Hematopoietic multipotent progenitor cell treated with erythropoietin and hydrocortisone succinate and interleukin-3 and kit ligand, for 4 days (in vitro differentiated cells): ENCODE measurements around the gene BEND3.
"Not testable (repeated sequence)": the region's sequence is repeated elsewhere in the genome, so short reads cannot be mapped to it uniquely, and the experiment has no call there.

Experiments used
- DNase-seq: peaks from one replicate; pipeline ENCODE4 v3.0.0-alpha.2; 2015

BEND3 gene

DNA sequence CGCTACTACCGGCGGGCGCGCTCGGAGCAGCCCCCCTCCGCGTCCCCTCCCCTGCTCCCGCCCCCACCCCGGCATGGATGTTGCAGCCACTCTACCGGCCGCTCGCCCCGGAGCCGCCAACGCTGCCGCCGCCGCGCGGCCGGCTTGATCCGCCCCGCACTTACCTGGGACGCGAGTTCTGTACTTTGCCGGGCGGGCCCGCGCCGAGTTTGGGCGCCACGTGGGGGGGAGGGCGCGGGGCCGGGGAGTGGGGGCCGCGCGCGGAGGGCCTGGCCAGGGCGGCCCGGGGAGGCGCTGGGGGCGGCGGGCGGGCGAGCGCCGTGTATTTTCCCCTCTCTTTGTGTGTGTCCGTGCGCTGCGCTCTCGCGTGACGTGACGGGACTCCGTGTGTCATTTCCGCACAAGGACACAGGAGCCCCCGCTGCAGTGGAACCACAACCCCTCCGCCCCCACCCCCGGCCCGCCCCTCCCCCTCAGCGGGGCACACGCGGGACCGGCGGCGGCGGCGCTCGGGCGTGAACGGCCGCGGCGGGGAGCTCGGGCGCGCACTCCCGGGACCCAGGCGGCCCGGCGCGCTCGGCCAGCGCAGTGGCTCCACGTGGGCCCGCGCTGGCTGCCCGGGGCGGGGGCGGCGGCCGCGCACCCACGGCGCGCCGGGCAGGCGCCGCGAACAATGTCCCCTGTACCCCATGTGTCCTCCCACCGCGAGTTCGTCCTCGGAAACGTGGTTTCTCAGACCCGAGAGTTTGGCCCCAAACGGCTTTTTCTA is at the start of gene BEND3:
Gene BEND3, minus strand, starts transcription at position 590 of the 769 bp plus-strand sequence. CDS start 16,230 bp downstream, outside the sequence.
- peak; percentile 60 for DNase-seq

DNA sequence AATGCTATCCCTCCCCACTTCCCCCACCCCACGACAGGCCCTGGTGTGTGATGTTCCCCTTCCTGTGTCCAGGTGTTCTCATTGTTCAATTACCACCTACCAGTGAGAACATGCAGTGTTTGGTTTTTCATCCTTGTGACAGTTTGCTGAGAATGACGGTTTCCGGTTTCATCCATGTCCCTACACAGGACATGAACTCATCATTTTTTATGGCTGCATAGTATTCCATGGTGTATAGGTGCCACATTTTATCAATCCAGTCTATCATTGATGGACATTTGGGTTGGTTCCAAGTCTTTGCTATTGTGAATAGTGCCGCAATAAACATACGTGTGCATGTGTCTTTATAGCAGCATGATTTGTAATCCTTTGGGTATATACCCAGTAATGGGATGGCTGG is 49.0 kb upstream of the BEND3 start:
- not testable (repeated sequence) for DNase-seq

DNA sequence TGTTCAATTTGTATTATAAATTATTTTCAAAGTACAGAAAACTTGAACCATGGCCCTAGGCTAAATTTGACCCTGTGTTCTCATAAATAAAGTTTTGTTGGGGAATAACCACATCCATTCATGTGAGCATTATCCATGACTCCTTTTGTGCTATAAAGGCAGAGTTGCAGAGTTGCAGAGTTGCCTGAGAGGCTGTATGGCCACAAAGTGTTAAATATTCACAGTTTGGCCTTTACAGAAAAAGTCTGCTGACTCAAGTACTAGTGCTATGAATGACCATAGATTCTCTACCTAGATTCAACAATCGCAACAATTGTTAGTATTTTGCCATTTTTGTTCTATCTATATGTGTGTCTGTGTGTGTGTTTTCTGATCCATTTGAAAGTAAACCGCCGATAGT is 46.2 kb upstream of the BEND3 start:
- DNase-seq = no peak

DNA sequence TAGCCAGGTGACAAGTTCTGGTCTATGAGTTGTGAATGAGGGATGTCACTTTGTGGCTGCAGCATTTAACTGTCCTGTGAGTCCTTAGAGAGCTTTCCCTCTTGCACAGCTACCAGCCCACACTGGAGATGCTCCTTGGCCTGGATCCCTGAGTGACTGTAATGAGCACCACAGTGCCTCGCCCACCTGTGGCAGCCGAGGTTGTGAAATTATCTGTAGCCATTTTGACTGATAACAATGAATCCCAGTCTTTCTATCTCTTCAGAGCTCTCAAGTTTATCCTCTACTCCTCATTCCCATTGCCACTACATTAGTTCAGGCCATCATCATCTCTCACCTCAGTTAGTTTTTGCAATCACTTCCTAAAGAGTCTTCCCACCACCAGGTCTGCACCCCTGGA is 41.3 kb upstream of the BEND3 start:
- DNase-seq = no peak

- DNase-seq = no peak
Observed at GRCh38 chr6:107154801-107155160, 39.5 kb upstream of the BEND3 start.

GRCh38 chr6:107154131-107154800 is 39.0 kb upstream of the BEND3 start:
- DNase-seq = no peak

DNA sequence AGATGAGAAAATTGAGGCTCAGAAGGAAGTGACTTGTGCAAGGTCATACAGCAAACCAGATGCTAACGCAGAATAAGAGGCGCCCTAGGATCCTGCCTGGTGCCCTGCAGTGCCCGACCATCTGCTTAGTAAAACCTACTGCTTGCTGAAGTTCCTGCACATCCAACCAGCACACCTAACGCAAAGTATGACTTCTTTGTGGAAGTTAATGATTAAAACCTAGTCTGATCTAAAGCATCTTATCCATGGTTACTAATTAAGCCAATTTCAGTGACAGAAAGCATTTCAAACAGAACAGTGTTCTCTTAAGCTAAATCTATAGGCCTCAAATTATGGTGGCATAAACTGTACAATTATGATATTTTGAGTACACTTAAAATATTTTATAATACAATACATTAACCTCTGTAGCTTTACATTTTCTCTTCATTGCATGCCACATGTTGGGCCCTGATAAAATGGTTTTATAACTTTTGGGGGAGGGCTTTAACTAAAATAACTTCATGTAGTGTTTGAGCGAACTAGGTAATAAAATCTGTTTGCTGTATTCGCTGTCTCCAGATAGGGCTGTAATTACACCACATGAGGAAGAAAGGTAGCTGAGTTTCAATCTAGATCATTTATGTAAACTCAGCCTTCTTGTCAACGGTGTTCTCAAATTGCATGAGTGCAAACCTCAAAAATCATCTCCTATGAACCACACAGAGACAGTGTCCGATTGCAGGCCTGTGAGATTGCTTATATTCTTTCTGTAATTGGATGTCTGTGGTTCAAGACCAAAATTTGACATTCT is 37.5 kb upstream of the BEND3 start:
- no peak for DNase-seq

GRCh38 chr6:107144666-107145065 is 29.4 kb upstream of the BEND3 start:
- no peak for DNase-seq

DNA sequence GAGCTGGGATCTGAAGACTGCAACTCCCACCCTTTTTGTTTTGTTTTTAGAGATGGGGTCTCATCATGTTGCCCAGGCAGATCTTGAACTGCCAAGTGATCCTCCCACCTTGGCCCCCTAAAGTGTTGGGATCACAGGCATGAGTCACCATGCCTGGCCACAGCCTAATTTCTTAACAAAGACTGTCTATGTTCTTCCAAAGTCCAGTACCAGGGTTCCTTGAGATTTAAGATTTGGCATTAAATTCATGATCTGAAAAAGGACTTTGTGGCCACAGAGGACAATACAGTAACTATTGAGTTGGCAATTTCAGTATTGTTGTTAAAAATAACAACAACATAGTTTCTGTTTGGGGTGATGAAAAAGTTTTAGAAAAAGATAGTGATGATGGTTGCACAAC is 28.7 kb upstream of the BEND3 start:
- no peak for DNase-seq

GRCh38 chr6:107140581-107140980 is 25.3 kb upstream of the BEND3 start:
- no peak for DNase-seq

DNA sequence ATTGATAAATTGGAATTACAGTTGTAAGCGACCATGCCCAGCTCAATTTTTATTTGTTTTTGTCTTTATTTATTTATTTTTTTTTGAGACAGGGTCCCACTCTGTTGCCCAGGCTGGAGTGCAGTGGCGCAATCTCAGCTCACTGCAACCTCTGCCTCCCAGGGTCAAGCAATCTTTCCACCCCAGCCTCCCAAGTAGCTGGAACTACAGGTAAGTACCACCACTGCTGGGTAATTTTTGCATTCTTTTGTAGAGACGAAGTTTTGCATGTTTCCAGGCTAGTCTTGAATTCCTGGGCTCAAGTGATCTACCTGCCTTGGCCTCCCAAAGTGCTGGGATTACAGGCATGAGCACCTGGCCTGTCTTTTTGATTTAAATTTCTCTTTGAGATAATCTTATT is 21.0 kb upstream of the BEND3 start:
- not testable (repeated sequence) for DNase-seq

GRCh38 chr6:107135048-107135680 is 19.8 kb upstream of the BEND3 start:
- not testable (repeated sequence) for DNase-seq

DNA sequence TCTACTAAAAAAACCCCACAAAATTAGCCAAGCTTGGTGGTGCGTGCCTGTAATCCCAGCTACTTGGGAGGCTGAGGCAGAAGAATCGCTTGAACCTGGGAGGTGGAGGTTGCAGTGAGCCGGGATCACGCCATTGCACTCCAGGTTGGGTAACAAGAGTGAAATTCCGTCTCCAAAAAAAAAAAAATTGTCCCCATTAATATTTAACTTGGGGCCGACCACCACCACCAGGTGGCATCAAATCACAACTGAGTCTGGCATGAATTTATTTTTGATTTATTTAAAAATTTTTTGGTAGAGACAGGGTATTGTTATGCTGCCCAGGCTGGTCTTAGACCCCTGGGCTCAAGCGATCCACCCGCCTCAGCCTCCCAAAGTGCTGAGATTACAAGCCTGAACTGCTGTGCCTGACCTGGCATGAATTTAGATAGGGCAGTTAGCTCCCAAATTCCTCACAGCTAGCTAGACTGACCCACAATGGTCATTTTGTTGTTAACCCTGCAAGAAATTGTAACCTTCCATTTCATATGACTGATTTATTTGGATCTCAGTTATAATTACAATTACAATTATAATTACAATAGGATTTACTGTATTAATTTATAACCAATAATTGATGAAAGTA is 17.1 kb upstream of the BEND3 start:
- peak; percentile 61 for DNase-seq

- DNase-seq = no peak
Observed at GRCh38 chr6:107129370-107129925, 14.1 kb upstream of the BEND3 start.

- no peak for DNase-seq
Observed at GRCh38 chr6:107128577-107128976, 13.3 kb upstream of the BEND3 start.

DNA sequence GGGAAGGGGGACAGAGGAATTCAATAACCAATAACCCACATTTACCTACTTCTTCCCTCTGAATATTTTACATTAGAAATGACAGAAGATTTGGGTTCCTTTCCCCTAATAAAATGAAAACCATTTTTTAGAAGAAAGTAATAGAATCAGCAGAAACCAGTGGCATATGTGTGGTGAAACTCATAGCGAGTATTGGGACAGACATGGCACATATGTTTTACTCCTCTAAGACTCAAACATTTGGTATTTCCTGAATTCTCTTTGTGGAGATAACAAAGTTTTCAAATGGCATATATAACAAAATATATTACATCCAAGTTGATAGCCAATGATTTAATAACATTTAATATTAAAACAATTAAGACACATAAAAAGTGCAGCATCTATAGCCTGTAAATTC is 12.9 kb upstream of the BEND3 start:
- no peak for DNase-seq

DNA sequence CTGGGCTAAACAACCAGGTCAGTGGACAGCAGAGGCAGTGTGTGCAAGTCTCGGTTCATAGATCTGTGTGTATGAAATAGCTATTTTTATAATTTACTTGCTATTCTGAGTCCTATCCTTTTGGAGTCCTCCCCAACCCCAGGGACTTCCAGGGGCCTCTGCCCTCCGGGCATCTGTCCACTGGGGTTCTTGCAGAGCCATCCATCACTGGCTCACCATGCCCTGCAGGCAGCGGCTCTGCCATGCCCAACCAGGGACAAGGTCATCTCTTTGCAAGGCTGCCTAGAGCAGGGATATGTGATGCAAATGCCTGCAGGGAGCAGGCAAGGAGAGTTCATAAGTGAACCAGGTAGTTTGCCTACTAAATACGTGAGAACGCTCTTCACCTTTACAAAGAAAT is 10.5 kb upstream of the BEND3 start:
- no peak for DNase-seq

- no peak for DNase-seq
Observed at GRCh38 chr6:107124934-107125348, 9.6 kb upstream of the BEND3 start.

DNA sequence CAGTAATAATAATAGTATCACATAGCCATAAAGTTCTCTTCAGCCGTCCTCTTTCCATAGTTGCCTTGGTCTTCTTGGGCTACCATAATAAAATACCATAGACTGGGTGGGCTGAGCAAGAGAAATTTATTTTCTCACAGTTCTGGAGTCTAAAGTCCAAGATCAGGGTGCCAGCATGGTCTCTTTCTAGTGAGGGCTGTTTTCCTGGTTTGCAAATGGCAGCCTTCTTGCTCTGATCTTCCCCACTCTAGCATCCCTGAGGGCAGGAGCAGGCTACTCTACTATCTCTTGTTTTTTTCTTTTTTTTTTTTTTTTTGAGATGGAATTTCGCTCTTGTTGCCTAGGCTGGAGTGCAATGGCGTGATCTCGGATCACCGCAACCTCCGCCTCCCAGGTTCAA is 8.2 kb upstream of the BEND3 start:
- no peak for DNase-seq

- DNase-seq = no peak
Observed at GRCh38 chr6:107122748-107123147, 7.4 kb upstream of the BEND3 start.

GRCh38 chr6:107121964-107122495 is 6.7 kb upstream of the BEND3 start:
- no peak for DNase-seq

DNA sequence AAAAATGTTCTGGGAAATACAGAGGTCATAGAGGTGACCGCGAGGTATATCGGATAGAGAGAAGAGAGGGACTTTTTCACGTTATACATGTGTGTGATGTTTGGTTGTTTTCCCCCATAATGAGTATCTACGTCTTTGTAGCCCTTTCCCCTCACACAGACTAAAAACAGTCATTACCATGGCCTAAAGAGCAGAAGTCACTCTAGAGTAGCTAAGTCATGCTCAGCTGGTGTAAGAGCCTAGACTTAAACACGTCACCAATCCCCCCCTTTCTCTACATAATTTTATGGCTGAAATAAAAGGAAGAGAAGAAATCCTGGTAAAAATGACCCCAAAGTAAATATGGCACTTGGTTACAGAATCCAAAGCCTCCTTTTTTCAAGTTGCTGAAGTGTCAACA is 6.0 kb upstream of the BEND3 start:
- DNase-seq = no peak
